ENCODE measurements around the gene CPN1. TPM values are rescaled to one million over a fixed set of nuclear protein-coding genes. Genes with fewer than 3 reads are reported as not detected.

The CPN1 gene
- total and polyA plus RNA-seq, 2 experiments from 2014 or later, result 2.8 to 4.6 TPM

DNA sequence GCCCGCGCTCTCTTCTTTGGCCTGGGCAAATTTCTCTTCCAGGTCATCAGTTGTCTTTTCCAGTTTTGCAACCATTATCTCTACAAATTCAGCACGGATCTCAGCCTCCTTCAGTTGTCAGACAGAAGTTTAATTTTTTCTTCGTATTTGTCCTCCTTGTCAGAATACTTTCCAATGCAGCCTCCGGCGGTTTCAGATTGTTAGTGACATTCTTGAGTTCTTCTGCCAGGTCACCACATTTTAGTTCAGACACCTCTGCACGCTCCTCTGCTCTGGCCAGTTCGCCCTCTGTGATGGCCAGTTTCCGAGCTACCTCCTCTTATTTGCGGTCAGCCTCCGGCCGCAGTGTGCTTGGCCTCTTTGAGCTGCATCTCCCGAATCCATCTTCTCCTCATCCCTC lies 32.8 kb upstream of the CPN1 start:
- DNase-seq (ENCODE audit: low spot score), result no peak
- Histone ChIP-seq H3K36me3 (replicated peaks; ENCODE audit: insufficient read depth, low read depth) (no peaks in the 10 kb centered on the region), H3K4me2 (no peak overlapping the region), H3K27me3 (no peaks in the 10 kb centered on the region), H4K20me1 (ENCODE audit: insufficient read depth, poor library complexity, severe bottlenecking) (no peaks in the 10 kb centered on the region), H3K79me2 (no peaks in the 10 kb centered on the region), H3K9me2 (replicated peaks; ENCODE audit: insufficient read depth) (no peaks in the 10 kb centered on the region), H3K9me3 (ENCODE audit: low read depth) (no peaks in the 10 kb centered on the region), H3K4me3 (no peak overlapping the region), H3K27ac (no peak overlapping the region), H2AFZ (no peak overlapping the region), H3K4me1 (ENCODE audit: insufficient read depth) (no peaks in the 10 kb centered on the region)
- TF ChIP-seq, protein P1, sequence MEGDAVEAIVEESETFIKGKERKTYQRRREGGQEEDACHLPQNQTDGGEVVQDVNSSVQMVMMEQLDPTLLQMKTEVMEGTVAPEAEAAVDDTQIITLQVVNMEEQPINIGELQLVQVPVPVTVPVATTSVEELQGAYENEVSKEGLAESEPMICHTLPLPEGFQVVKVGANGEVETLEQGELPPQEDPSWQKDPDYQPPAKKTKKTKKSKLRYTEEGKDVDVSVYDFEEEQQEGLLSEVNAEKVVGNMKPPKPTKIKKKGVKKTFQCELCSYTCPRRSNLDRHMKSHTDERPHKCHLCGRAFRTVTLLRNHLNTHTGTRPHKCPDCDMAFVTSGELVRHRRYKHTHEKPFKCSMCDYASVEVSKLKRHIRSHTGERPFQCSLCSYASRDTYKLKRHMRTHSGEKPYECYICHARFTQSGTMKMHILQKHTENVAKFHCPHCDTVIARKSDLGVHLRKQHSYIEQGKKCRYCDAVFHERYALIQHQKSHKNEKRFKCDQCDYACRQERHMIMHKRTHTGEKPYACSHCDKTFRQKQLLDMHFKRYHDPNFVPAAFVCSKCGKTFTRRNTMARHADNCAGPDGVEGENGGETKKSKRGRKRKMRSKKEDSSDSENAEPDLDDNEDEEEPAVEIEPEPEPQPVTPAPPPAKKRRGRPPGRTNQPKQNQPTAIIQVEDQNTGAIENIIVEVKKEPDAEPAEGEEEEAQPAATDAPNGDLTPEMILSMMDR (IDR thresholded peaks at IDR 0.05; ENCODE audit: poor library complexity), result no peak
- TF ChIP-seq EZH2 (IDR thresholded peaks at IDR 0.05; ENCODE audit: borderline replicate concordance), result no peak
- no peak for TF ChIP-seq EZH2phosphoT487 (IDR thresholded peaks at IDR 0.05; ENCODE audit: low read depth, severe bottlenecking, unreplicated experiment)
- 92% methylated on average over 13 of the region's 13 CpGs for WGBS (ENCODE audit: low lambda C conversion rate, missing lambda C conversion rate)

DNA sequence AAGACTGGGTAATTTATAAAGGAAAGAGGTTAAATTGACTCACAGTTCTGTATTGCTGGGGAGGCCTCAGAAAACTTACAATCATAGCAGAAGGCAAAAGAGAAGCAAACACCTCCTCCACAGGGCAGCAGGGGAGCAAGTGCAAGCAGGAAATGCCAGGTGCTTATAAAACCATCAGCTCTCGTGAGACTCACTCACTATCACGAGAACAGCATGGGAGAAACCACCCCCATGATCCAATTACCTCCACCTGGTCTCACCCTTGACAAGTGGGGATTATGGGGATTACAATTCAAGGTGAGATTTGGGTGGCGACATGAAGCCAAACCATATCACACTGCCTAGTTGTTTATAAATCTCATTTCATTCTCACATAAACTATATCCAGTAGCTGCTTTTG lies 28.0 kb upstream of the CPN1 start:
- no peaks in the 10 kb centered on the region for H3K27me3 ChIP-seq
- H3K4me3 ChIP-seq, result no peak overlapping the region
- no peaks in the 10 kb centered on the region for H4K20me1 ChIP-seq (ENCODE audit: insufficient read depth, poor library complexity, severe bottlenecking)
- no peak overlapping the region for H3K27ac ChIP-seq
- no peak overlapping the region for H3K4me2 ChIP-seq
- no peaks in the 10 kb centered on the region for H3K9me3 ChIP-seq (ENCODE audit: low read depth)
- H3K79me2 ChIP-seq, result no peaks in the 10 kb centered on the region
- no peaks in the 10 kb centered on the region for H3K36me3 ChIP-seq (replicated peaks; ENCODE audit: insufficient read depth, low read depth)
- TF ChIP-seq, protein P1 (IDR thresholded peaks at IDR 0.05; ENCODE audit: poor library complexity), result no peak
- TF ChIP-seq EZH2phosphoT487 (IDR thresholded peaks at IDR 0.05; ENCODE audit: low read depth, severe bottlenecking, unreplicated experiment) (no peak), EZH2 (IDR thresholded peaks at IDR 0.05; ENCODE audit: borderline replicate concordance) (no peak)
- no peaks in the 10 kb centered on the region for H3K9me2 ChIP-seq (replicated peaks; ENCODE audit: insufficient read depth)
- no peak overlapping the region for H2AFZ ChIP-seq
- DNase-seq (ENCODE audit: low spot score), result no peak
- H3K4me1 ChIP-seq (ENCODE audit: insufficient read depth), result no peaks in the 10 kb centered on the region
- WGBS (ENCODE audit: low lambda C conversion rate, missing lambda C conversion rate), result 35% methylated on average over 3 of the region's 3 CpGs

DNA sequence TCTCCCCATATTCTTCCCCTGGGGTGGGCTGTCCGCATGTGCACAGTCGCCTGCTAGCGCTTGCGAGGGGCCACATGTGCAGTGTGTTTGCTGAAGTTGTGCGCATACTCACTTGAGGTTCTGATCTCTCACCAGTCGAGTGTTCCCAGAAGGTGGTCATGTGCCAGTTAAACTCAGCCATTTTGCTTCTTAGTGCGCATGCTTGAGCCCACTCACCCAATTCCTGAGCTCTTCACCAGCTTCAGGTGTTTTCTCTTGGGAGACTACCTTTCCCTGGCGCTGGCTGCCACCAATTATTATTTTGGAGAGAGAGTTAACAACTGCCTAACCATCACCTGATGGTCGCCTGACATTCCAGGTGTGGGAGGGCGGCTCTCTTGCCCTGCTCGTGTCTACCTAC lies 25.2 kb upstream of the CPN1 start:
- TF ChIP-seq EZH2phosphoT487 (IDR thresholded peaks at IDR 0.05; ENCODE audit: low read depth, severe bottlenecking, unreplicated experiment) (no peak), EZH2 (IDR thresholded peaks at IDR 0.05; ENCODE audit: borderline replicate concordance) (no peak)
- TF ChIP-seq, protein P1 (IDR thresholded peaks at IDR 0.05; ENCODE audit: poor library complexity), result no peak
- Histone ChIP-seq H3K9me2 (replicated peaks; ENCODE audit: insufficient read depth) (no peaks in the 10 kb centered on the region), H3K27ac (no peak overlapping the region), H2AFZ (no peak overlapping the region), H3K9me3 (ENCODE audit: low read depth) (no peaks in the 10 kb centered on the region), H3K27me3 (no peaks in the 10 kb centered on the region), H3K79me2 (no peaks in the 10 kb centered on the region), H3K36me3 (replicated peaks; ENCODE audit: insufficient read depth, low read depth) (no peaks in the 10 kb centered on the region), H4K20me1 (ENCODE audit: insufficient read depth, poor library complexity, severe bottlenecking) (no peaks in the 10 kb centered on the region), H3K4me3 (no peak overlapping the region), H3K4me2 (no peak overlapping the region), H3K4me1 (ENCODE audit: insufficient read depth) (no peaks in the 10 kb centered on the region)
- WGBS (ENCODE audit: low lambda C conversion rate, missing lambda C conversion rate), result 95% methylated on average over 11 of the region's 11 CpGs
- no peak for DNase-seq (ENCODE audit: low spot score)

DNA sequence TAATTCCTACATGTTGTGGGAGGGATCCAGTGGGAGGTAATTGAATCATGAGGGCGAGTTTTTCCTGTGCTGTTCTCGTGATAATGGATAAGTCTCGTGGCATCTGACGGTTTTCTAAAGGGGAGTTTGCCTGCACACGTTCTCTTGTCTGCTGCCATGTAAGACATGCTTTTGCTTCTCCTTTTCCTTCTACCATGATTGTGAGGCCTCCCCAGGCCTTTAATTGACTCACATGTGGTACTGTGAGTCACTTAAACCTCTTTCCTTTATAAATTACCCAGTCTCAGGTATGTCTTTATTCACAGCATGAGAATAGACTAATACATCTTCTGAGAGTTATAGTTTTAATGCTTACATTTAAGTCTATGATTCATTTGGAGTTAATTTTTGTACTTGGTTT lies 22.6 kb upstream of the CPN1 start:
- no peaks in the 10 kb centered on the region for H3K79me2 ChIP-seq
- H4K20me1 ChIP-seq (ENCODE audit: insufficient read depth, poor library complexity, severe bottlenecking), result no peaks in the 10 kb centered on the region
- no peak overlapping the region for H3K4me3 ChIP-seq
- H3K27ac ChIP-seq, result no peak overlapping the region
- no peak overlapping the region for H3K4me2 ChIP-seq
- no peak for DNase-seq (ENCODE audit: low spot score)
- H3K27me3 ChIP-seq, result no peaks in the 10 kb centered on the region
- no peaks in the 10 kb centered on the region for H3K4me1 ChIP-seq (ENCODE audit: insufficient read depth)
- no peaks in the 10 kb centered on the region for H3K36me3 ChIP-seq (replicated peaks; ENCODE audit: insufficient read depth, low read depth)
- H2AFZ ChIP-seq, result no peak overlapping the region
- 90% methylated on average over 5 of the region's 5 CpGs for WGBS (ENCODE audit: low lambda C conversion rate, missing lambda C conversion rate)
- TF ChIP-seq, protein P1 (IDR thresholded peaks at IDR 0.05; ENCODE audit: poor library complexity), result no peak
- no peak for TF ChIP-seq EZH2 (IDR thresholded peaks at IDR 0.05; ENCODE audit: borderline replicate concordance)
- no peak for TF ChIP-seq EZH2phosphoT487 (IDR thresholded peaks at IDR 0.05; ENCODE audit: low read depth, severe bottlenecking, unreplicated experiment)
- H3K9me2 ChIP-seq (replicated peaks; ENCODE audit: insufficient read depth), result no peaks in the 10 kb centered on the region
- no peaks in the 10 kb centered on the region for H3K9me3 ChIP-seq (ENCODE audit: low read depth)
